Psoas muscle (tissue), 8 donors: ENCODE results near the gene LBHD2. TPM values are rescaled to one million over a fixed set of nuclear protein-coding genes. Genes with fewer than 3 reads are reported as not detected.

Experiments used
- ATAC-seq, 4 donors: fragments of 200-7000 bp; cut with Tn5 transposase; one replicate each; pipeline ENCODE4 v1.9.1; 2020; ENCODE audit warnings: moderate library complexity in 3 of 4, mild to moderate bottlenecking in 2 of 4
- DNase-seq, 2 donors: peaks; one replicate each; pipeline ENCODE4 v3.0.0-alpha.2; 2020
- H3K27ac ChIP-seq: fragments of 200-600 bp; one replicate; pipeline ENCODE4 v1.8.0; 2022
- H3K27me3 ChIP-seq, 3 donors: fragments of 200-600 bp in 1 of 3; one replicate each; pipeline versions ENCODE4 v1.6.1 to v1.8.0; 2013 to 2022; ENCODE audit warnings: low read length in 2 of 3, mild to moderate bottlenecking in 2 of 3, moderate library complexity in 1 of 3; ENCODE audit not compliant: insufficient read depth in 3 of 3
- H3K36me3 ChIP-seq, 2 donors: fragments of 200-600 bp in 1 of 2; one replicate each; pipeline versions ENCODE4 v1.6.1 to v1.8.0; 2013 to 2022; ENCODE audit warnings: low read depth in 1 of 2, mild to moderate bottlenecking in 1 of 2, moderate library complexity in 1 of 2; ENCODE audit not compliant: insufficient read depth in 1 of 2
- H3K4me1 ChIP-seq: fragments of 200-600 bp; one replicate; pipeline ENCODE4 v1.8.0; 2022
- H3K4me3 ChIP-seq: fragments of 200-600 bp; one replicate; pipeline ENCODE4 v1.8.0; 2022; ENCODE audit warnings: mild to moderate bottlenecking
- H3K9me3 ChIP-seq: fragments of 200-600 bp; one replicate; pipeline ENCODE4 v1.8.0; 2022
- WGBS, 3 donors: extraction: QIAGEN DNeasy Blood & Tissue Kit; methylation state at CpG; one replicate each; pipeline versions ENCODE4 v1.1.6 to v1.1.7; 2013; 5-methylcytosine and 5-hydroxymethylcytosine counted together
- intact Hi-C, 2 donors: fragments of 100-400 bp; cut with DNase I; formaldehyde crosslinking; loops; one replicate each; pipeline versions ENCODE4 v1.11.0 to v1.14.2; 2022
- polyA plus RNA-seq, 3 donors: library from polyadenylated mRNA; stranded (reverse); fragments of 200-250 nt; gene quantifications; one replicate each; pipeline ENCODE4 v1.2.3, GENCODE V29; 2013
- total RNA-seq, 4 donors: library from RNA; stranded (reverse); fragmentation: NEBNext Ultra II Directional in 2 of 4; extraction: Animal tissue kit (Norgen Biotek cat#: 25700) in 2 of 4; gene quantifications; one replicate each; pipeline versions ENCODE4 v1.2.1 to v1.2.4, GENCODE V29; 2021 to 2023
- TF ChIP-seq, protein P1 (sequence below): fragments of 200-600 bp; IDR thresholded peaks from one replicate; pipeline ENCODE4 v1.8.0; 2022; ENCODE audit warnings: antibody characterized with exemption
- donor health status: healthy with polysubstance abuse.
- donor health status: DM: no; HTN: no; CAD: no; lungs with moderate emphysema.
- donor health status: Bipolar disorder and iron deficiency.
- donor health status: healthy.
- donor health status: DM: yes; HTN: yes; CAD: no.
- donor health status: DM: no; HTN: no; CAD: no.
- donor health status: DM: no; HTN: no; CAD: no.
- donor health status: DM: yes; HTN: yes; CAD: no.

The LBHD2 gene
- total and polyA plus RNA-seq, 7 donors = not detected

DNA sequence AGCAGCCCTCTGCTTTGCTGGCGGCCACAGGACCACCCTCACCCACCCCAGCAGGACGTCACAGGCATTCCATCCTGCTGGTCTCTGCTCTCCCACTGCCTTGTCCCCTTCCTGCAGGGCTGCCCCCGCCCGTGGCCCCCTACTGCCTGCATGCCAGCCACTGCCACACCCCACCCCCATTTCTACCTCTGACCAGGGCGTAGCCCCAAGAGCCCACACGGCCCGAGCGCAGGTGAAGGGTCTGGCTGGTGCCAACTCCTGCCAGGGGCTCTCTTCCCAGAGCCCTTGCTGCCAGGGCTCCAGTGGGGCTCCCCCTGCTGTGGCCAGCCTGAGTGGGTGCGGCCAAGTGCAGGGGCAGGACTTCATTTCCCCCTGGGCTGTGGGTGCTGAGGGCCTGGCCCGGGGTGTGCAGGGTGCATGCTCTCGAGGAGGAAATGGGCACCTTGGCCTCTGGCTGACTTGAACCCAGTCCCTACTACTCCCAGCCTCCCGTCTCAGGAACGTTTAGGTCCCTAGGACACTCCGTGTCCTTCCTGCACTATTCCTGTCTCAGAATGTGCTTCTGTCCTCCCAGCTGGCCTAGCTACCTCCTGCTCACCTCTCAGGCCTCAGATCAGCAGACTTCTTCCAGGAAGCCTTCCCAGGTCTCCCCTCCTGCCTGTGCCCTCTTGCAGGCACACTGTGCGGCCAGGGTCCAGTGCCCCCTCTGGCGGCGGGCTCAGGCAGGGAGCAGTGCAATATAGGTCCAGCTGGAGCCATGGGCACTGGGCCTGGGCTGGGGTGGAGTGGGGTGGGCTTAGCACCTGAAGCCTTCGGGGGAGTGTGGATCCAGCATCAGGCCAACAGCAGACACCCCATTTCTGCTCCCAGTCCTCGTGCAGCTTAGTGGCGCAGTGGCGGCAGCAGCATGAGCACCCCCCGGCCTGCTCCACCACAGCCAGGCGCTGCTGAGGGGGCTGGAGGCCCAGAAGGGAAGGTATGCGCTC lies 1.4 kb downstream of the LBHD2 start:
- DNase-seq (peak in 1 of 2 donors; percentile 48), ATAC-seq (no peak)
- 78 to 82% (median 79%) methylated on average over 21 to 24 of the region's 24 CpGs for WGBS, 3 donors
- Histone ChIP-seq H3K27ac (no peak overlapping the region), H3K9me3 (no peaks in the 10 kb centered on the region), H3K27me3 (peaks cover 0 to 54% (median 9%) of the 10 kb centered on the region in 3 donors), H3K4me1 (no peaks in the 10 kb centered on the region), H3K36me3 (no peaks in the 10 kb centered on the region), H3K4me3 (no peak overlapping the region)
- intact Hi-C loops = no loop called here
- TF ChIP-seq, protein P1, sequence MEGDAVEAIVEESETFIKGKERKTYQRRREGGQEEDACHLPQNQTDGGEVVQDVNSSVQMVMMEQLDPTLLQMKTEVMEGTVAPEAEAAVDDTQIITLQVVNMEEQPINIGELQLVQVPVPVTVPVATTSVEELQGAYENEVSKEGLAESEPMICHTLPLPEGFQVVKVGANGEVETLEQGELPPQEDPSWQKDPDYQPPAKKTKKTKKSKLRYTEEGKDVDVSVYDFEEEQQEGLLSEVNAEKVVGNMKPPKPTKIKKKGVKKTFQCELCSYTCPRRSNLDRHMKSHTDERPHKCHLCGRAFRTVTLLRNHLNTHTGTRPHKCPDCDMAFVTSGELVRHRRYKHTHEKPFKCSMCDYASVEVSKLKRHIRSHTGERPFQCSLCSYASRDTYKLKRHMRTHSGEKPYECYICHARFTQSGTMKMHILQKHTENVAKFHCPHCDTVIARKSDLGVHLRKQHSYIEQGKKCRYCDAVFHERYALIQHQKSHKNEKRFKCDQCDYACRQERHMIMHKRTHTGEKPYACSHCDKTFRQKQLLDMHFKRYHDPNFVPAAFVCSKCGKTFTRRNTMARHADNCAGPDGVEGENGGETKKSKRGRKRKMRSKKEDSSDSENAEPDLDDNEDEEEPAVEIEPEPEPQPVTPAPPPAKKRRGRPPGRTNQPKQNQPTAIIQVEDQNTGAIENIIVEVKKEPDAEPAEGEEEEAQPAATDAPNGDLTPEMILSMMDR = no peak

DNA sequence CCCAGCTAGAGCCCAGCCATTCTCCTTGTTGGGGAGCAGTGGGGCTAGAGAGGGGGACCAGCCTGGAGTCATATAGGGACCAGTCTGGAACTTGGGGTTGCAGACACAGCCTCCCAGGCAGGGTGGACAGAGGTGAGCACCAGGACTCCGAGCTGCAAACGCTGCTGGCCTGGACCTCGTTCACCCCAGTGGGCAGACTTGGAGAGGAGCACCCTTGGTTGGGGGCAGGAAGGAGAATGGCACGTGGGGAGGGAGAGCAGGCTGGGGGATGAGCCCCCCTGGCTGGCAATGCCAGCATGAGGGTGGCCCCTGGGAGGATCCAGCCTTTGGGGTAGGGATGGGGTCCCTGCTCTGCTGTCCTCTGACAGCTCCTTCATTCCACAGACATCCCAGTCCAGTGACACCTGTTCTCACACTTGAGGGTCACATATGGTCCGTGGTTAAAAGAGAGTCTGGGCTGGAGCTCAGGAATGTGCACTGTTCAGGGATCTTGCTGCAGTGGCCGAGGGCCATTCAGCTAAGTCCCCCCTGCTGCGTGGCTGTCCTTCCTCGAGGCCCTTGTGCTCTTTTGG lies 2.8 kb downstream of the LBHD2 start:
- H3K27ac ChIP-seq = no peak overlapping the region
- no peaks in the 10 kb centered on the region for H3K36me3 ChIP-seq
- ATAC-seq (no peak), DNase-seq (peak in 1 of 2 donors; percentile 2)
- peaks cover 0 to 39% (median 9%) of the 10 kb centered on the region in 3 donors for H3K27me3 ChIP-seq
- 68 to 73% (median 69%) methylated on average over 8 of the region's 8 CpGs for WGBS, 3 donors
- no peaks in the 10 kb centered on the region for H3K9me3 ChIP-seq
- no peaks in the 10 kb centered on the region for H3K4me1 ChIP-seq
- TF ChIP-seq, protein P1 = no peak
- H3K4me3 ChIP-seq = no peak overlapping the region
- intact Hi-C loops = no loop called here

DNA sequence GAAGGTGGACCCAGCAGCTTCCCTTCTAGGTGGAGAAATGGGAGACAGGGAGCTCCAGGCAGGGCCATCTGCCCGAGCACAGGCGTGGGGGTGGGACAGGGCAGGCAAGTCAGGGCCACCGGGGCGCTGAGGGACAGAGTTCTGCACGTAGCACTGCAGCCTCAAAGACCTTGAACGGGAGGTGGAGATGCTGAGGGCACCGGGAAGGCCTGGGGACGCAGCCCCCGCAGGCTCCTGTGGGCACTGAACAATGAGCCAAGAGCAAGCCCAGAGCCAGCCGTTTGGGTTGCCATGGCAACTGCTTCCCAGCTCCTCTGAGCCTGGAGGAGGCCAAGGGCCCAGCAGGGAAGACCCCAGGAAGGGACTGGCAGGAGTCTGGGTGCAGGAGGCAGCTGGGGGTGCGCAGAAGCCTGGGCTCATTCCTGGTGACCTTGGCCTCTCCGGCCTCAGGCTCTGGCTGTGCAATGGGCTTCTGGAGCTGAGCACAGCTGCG lies 3.4 kb downstream of the LBHD2 start:
- no peak for ATAC-seq
- TF ChIP-seq, protein P1 = no peak
- Histone ChIP-seq H3K36me3 (no peaks in the 10 kb centered on the region), H3K9me3 (no peaks in the 10 kb centered on the region), H3K4me3 (no peak overlapping the region), H3K4me1 (no peaks in the 10 kb centered on the region), H3K27me3 (peaks cover 0 to 36% (median 9%) of the 10 kb centered on the region in 3 donors), H3K27ac (no peak overlapping the region)
- intact Hi-C loops = no loop called here
- DNase-seq = peak in 1 of 2 donors; percentile 45
- WGBS, 3 donors = 68 to 76% (median 75%) methylated on average over 11 to 13 of the region's 13 CpGs

DNA sequence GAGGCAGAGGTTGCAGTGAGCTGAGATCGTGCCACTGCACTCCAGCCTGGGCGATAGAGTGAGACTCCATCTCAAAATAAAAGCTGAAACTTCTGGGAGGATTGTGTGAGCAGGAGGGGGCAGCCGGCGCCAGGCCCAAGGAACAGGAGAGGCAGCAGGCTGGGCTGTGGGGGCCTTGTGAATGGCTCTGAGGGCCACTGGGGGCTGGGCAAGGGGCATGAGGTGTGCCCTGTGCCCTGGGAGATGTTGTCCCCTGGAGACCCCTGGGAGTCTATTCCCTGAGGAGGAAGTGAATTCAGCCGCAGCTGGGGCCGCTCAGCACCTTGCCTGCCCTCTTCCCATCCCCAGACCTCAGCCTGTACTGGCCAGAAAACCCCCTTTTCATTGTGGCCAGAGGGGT lies 4.9 kb downstream of the LBHD2 start:
- Histone ChIP-seq H3K4me1 (no peaks in the 10 kb centered on the region), H3K4me3 (no peak overlapping the region), H3K9me3 (no peaks in the 10 kb centered on the region), H3K27me3 (peaks cover 0 to 29% (median 7%) of the 10 kb centered on the region in 3 donors), H3K36me3 (no peaks in the 10 kb centered on the region), H3K27ac (no peak overlapping the region)
- WGBS, 3 donors = 93 to 95% (median 95%) methylated on average over 6 of the region's 6 CpGs
- no peak for ATAC-seq
- peak in 1 of 2 donors; percentile 13 for DNase-seq
- intact Hi-C loops = no loop called here
- TF ChIP-seq, protein P1 = no peak
